ENCODE measurements around the gene ALG10.
"Not testable (repeated sequence)": the region's sequence is repeated elsewhere in the genome, so short reads cannot be mapped to it uniquely, and the experiment has no call there.

DNA sequence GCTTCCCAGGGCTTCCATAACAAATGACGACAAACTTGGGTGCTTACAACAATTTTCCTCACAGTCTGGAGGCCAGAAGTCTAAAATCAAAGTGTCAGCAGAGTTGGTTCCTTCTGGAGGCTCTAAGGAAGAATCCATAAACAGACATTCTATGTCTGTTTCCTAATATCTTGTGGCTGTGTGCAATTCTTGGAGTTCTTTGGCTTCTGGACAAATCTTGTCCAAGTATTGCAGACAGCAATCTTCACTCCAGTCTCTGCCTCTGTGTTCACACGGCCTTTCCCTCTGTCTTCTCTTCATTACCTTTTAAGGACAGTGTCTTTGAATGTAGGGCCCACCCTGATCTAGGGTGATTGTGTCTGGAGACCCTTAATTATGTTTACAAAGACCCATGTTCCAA lies 5.4 kb downstream of the ALG10 start:
- not testable (repeated sequence) for TF ChIP-seq CTCF, POLR2A (IDR thresholded peaks at IDR 0.05)

Data from vagina (tissue), 2 donors.